Fibroblast of lung (primary cell): ENCODE results near the gene SH2D2A.

ENCODE experiments used
- CTCF ChIP-seq, 2 donors: IDR thresholded peaks in 1 of 2; conservative IDR thresholded peaks in 1 of 2; 1 replicate in 1 of 2; 2 replicates in 1 of 2; pipeline ENCODE4 v1.5.1; 2011 to 2012; ENCODE audit warnings: low read length in 2 of 2, control low read depth in 1 of 2, inconsistent platforms in 1 of 2, low read depth in 1 of 2, mild to moderate bottlenecking in 1 of 2
- EZH2 ChIP-seq: IDR thresholded peaks from 2 replicates; pipeline ENCODE4 v1.5.1; 2012; ENCODE audit warnings: low read length, control low read depth, mild to moderate bottlenecking; ENCODE audit errors: missing control alignments

GRCh38 chr1:156864796-156865195, 48.1 kb upstream of the SH2D2A start:
- TF ChIP-seq CTCF (conservative IDR thresholded peaks at IDR 0.05 in 1 of 2, IDR thresholded peaks at IDR 0.05 in 1 of 2; ENCODE audit: low read depth in 1 of 2, low read length in 2 of 2) (no peak), EZH2 (no peak)
